ENCODE data around the gene WBP1L.

The WBP1L gene

GRCh38 chr10:102778781-102779180, 35.0 kb downstream of the WBP1L start:
- peaks cover 73% of the 10 kb centered on the region for H3K4me1 Mint-ChIP-seq
- H3K27me3 Mint-ChIP-seq, result no peaks in the 10 kb centered on the region
- no peak overlapping the region for H3K4me3 Mint-ChIP-seq
- peaks cover 5% of the 10 kb centered on the region for H3K36me3 Mint-ChIP-seq
- H3K9me3 Mint-ChIP-seq, result no peaks in the 10 kb centered on the region
- H3K27ac Mint-ChIP-seq, result no peak overlapping the region

- Mint-ChIP-seq H3K27me3 (no peaks in the 10 kb centered on the region), H3K27ac (no peak overlapping the region), H3K36me3 (peaks cover 5% of the 10 kb centered on the region), H3K9me3 (no peaks in the 10 kb centered on the region), H3K4me3 (no peak overlapping the region), H3K4me1 (peaks cover 66% of the 10 kb centered on the region)
Measured at GRCh38 chr10:102779680-102780526, 36.2 kb downstream of the WBP1L start.

GRCh38 chr10:102780527-102780808, 36.7 kb downstream of the WBP1L start:
- H3K4me1 Mint-ChIP-seq, result peaks cover 64% of the 10 kb centered on the region
- H3K4me3 Mint-ChIP-seq, result no peak overlapping the region
- no peak overlapping the region for H3K27ac Mint-ChIP-seq
- H3K36me3 Mint-ChIP-seq, result peaks cover 5% of the 10 kb centered on the region
- H3K27me3 Mint-ChIP-seq, result no peaks in the 10 kb centered on the region
- no peaks in the 10 kb centered on the region for H3K9me3 Mint-ChIP-seq

- H3K27me3 Mint-ChIP-seq, result no peaks in the 10 kb centered on the region
- peaks cover 64% of the 10 kb centered on the region for H3K4me1 Mint-ChIP-seq
- H3K36me3 Mint-ChIP-seq, result peaks cover 5% of the 10 kb centered on the region
- H3K9me3 Mint-ChIP-seq, result no peaks in the 10 kb centered on the region
- no peak overlapping the region for H3K27ac Mint-ChIP-seq
- peak overlapping the region; percentile 7 for H3K4me3 Mint-ChIP-seq
Measured at GRCh38 chr10:102781090-102781920, 37.6 kb downstream of the WBP1L start.

- Mint-ChIP-seq H3K4me1 (peaks cover 63% of the 10 kb centered on the region), H3K4me3 (no peak overlapping the region), H3K9me3 (no peaks in the 10 kb centered on the region), H3K27ac (no peak overlapping the region), H3K27me3 (no peaks in the 10 kb centered on the region), H3K36me3 (peaks cover 5% of the 10 kb centered on the region)
Measured at GRCh38 chr10:102781921-102782557, 38.3 kb downstream of the WBP1L start.

- Mint-ChIP-seq H3K36me3 (peaks cover 5% of the 10 kb centered on the region), H3K9me3 (no peaks in the 10 kb centered on the region), H3K4me1 (peaks cover 67% of the 10 kb centered on the region), H3K27me3 (no peaks in the 10 kb centered on the region), H3K4me3 (no peak overlapping the region), H3K27ac (no peak overlapping the region)
Measured at GRCh38 chr10:102782673-102783551, 39.2 kb downstream of the WBP1L start.

GRCh38 chr10:102783568-102783967, 39.8 kb downstream of the WBP1L start:
- Mint-ChIP-seq H3K27me3 (no peaks in the 10 kb centered on the region), H3K9me3 (no peaks in the 10 kb centered on the region), H3K27ac (no peak overlapping the region), H3K4me3 (no peak overlapping the region), H3K4me1 (peaks cover 61% of the 10 kb centered on the region), H3K36me3 (peaks cover 5% of the 10 kb centered on the region)

GRCh38 chr10:102785818-102786217, 42.1 kb downstream of the WBP1L start:
- H3K4me1 Mint-ChIP-seq, result peaks cover 59% of the 10 kb centered on the region
- peaks cover 5% of the 10 kb centered on the region for H3K9me3 Mint-ChIP-seq
- H3K27me3 Mint-ChIP-seq, result no peaks in the 10 kb centered on the region
- no peak overlapping the region for H3K4me3 Mint-ChIP-seq
- H3K27ac Mint-ChIP-seq, result no peak overlapping the region
- H3K36me3 Mint-ChIP-seq, result peaks cover 9% of the 10 kb centered on the region

- Mint-ChIP-seq H3K9me3 (peaks cover 5% of the 10 kb centered on the region), H3K27ac (no peak overlapping the region), H3K36me3 (peaks cover 9% of the 10 kb centered on the region), H3K4me1 (peaks cover 59% of the 10 kb centered on the region), H3K4me3 (no peak overlapping the region), H3K27me3 (no peaks in the 10 kb centered on the region)
Measured at GRCh38 chr10:102791754-102792395, 48.1 kb downstream of the WBP1L start.

GRCh38 chr10:102795453-102796406, 52.0 kb downstream of the WBP1L start:
- Mint-ChIP-seq H3K4me3 (peak overlapping the region; percentile 34), H3K4me1 (peaks cover 52% of the 10 kb centered on the region), H3K27me3 (no peaks in the 10 kb centered on the region), H3K27ac (peak overlapping the region; percentile 91), H3K36me3 (no peaks in the 10 kb centered on the region), H3K9me3 (no peaks in the 10 kb centered on the region)

- Mint-ChIP-seq H3K9me3 (no peaks in the 10 kb centered on the region), H3K36me3 (no peaks in the 10 kb centered on the region), H3K27ac (peak overlapping the region; percentile 41), H3K27me3 (no peaks in the 10 kb centered on the region), H3K4me3 (peak overlapping the region; percentile 15), H3K4me1 (peaks cover 59% of the 10 kb centered on the region)
Measured at GRCh38 chr10:102796407-102797176, 52.8 kb downstream of the WBP1L start.

- Mint-ChIP-seq H3K27me3 (no peaks in the 10 kb centered on the region), H3K36me3 (peaks cover 15% of the 10 kb centered on the region), H3K4me3 (no peak overlapping the region), H3K9me3 (no peaks in the 10 kb centered on the region), H3K27ac (peak overlapping the region; percentile 27), H3K4me1 (peaks cover 64% of the 10 kb centered on the region)
Measured at GRCh38 chr10:102799691-102800471, 56.1 kb downstream of the WBP1L start.

Data from activated naive CD4-positive, alpha-beta T cell treated with anti-CD3 and anti-CD28 coated beads, Interleukin-2, amount 50 U/mL, for 24 hours (primary cell).